Measurements from ENCODE around the gene BOK. TPM values are rescaled to one million over a fixed set of nuclear protein-coding genes. Genes with fewer than 3 reads are reported as not detected.
"Not testable (repeated sequence)": the region's sequence is repeated elsewhere in the genome, so short reads cannot be mapped to it uniquely, and the experiment has no call there.

The BOK gene
- polyA plus RNA-seq, 3 donors, result 28.1 to 222 (median 43.2) TPM

- WGBS, 3 donors, result 94 to 96% (median 94%) methylated on average over 11 of the region's 11 CpGs
- not testable (repeated sequence) for H3K27ac ChIP-seq (ENCODE audit: low read depth, low read length)
These were observed 7.5 kb downstream of the BOK start for GRCh38 chr2:241566021-241566420.

DNA sequence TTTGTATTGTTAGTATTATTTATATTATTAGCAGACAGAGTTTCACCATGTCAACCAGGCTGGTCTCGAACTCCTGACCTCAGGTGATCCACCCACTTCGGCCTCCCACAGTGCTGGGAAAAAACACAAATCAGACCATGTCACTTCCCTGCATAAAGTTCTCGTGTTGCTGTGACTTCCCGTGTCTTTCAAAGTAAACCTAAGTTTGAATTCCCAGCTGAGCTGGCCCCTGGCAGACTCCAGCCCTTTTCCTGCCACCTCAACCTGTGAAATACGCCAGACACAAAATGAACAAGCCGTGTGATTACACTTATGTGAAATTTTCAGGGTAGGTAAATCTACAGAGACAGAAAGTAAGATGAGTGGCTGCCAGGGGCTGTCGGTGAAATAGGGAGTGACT lies 7.9 kb downstream of the BOK start:
- H3K27ac ChIP-seq (ENCODE audit: low read depth, low read length), result no peak overlapping the region
- 54 to 78% (median 66%) methylated on average over 7 of the region's 7 CpGs for WGBS, 3 donors

DNA sequence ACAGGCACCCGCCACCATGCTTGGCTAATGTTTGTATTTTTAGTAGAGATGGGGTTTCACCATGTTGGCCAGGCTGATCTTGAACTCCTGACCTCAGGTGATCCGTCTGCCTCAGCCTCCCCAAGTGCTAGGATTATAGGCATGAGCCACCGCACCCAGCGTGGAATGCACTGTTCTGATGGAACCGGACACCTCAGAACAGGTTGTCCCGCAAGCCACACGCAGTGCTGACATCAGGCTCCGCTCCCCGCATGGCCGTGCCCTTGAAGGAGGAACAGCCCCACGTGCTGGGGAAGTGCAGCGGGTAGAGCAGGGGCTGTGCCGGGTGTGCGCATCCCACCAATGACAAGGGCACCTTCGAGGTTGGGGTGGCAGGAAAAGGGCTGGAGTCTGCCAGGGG lies 8.7 kb downstream of the BOK start:
- 89 to 93% (median 89%) methylated on average over 10 to 15 of the region's 15 CpGs for WGBS, 3 donors
- not testable (repeated sequence) for H3K27ac ChIP-seq (ENCODE audit: low read depth, low read length)

GRCh38 chr2:241567776-241568175 lies 9.2 kb downstream of the BOK start:
- WGBS, 3 donors, result 93 to 96% (median 95%) methylated on average over 7 to 8 of the region's 8 CpGs

GRCh38 chr2:241568726-241569125 lies 10.2 kb downstream of the BOK start:
- H3K27ac ChIP-seq (ENCODE audit: low read depth, low read length), result no peak overlapping the region
- WGBS, 3 donors, result 92 to 97% (median 93%) methylated on average over 4 of the region's 4 CpGs

More at GRCh38 chr2:241567776-241568175, 9.2 kb downstream of the BOK start:
- H3K27ac ChIP-seq (ENCODE audit: low read depth, low read length), result no peak overlapping the region

GRCh38 chr2:241569831-241570281 lies 11.3 kb downstream of the BOK start:
- 91 to 98% (median 91%) methylated on average over 23 of the region's 23 CpGs for WGBS, 3 donors
- H3K27ac ChIP-seq (ENCODE audit: low read depth, low read length), result no peak overlapping the region

GRCh38 chr2:241570961-241571581 lies 12.5 kb downstream of the BOK start:
- 63 to 92% (median 65%) methylated on average over 22 to 23 of the region's 23 CpGs for WGBS, 3 donors
- no peak overlapping the region for H3K27ac ChIP-seq (ENCODE audit: low read depth, low read length)

- no peak overlapping the region for H3K27ac ChIP-seq (ENCODE audit: low read depth, low read length)
- WGBS, 3 donors, result 86 to 92% (median 89%) methylated on average over 26 to 27 of the region's 27 CpGs
These were observed 13.5 kb downstream of the BOK start for GRCh38 chr2:241571821-241572620.

- 92 to 94% (median 93%) methylated on average over 15 to 20 of the region's 20 CpGs for WGBS, 3 donors
- not testable (repeated sequence) for H3K27ac ChIP-seq (ENCODE audit: low read depth, low read length)
These were observed 14.5 kb downstream of the BOK start for GRCh38 chr2:241572915-241573651.

DNA sequence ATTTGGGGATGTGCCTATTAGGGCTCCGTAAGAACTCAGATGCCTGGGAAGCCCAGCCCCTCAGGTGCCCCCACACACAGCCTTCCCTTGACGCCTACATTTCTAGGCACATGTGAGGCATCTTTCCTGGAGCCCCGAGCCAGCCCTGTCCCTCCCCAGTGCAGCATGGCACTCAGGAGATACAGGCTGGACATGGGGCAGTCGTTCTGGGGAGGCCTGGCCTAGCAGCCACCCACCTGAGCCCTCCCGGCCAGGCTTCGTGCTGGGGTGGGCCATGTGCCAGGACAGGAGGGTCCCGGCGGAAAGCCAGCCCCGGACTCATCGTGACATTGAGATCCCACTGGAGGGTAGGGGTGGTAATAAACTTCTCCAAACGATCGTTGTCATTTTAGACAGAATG lies 15.2 kb downstream of the BOK start:
- 87 to 93% (median 90%) methylated on average over 12 of the region's 12 CpGs for WGBS, 3 donors
- H3K27ac ChIP-seq (ENCODE audit: low read depth, low read length), result no peak overlapping the region

DNA sequence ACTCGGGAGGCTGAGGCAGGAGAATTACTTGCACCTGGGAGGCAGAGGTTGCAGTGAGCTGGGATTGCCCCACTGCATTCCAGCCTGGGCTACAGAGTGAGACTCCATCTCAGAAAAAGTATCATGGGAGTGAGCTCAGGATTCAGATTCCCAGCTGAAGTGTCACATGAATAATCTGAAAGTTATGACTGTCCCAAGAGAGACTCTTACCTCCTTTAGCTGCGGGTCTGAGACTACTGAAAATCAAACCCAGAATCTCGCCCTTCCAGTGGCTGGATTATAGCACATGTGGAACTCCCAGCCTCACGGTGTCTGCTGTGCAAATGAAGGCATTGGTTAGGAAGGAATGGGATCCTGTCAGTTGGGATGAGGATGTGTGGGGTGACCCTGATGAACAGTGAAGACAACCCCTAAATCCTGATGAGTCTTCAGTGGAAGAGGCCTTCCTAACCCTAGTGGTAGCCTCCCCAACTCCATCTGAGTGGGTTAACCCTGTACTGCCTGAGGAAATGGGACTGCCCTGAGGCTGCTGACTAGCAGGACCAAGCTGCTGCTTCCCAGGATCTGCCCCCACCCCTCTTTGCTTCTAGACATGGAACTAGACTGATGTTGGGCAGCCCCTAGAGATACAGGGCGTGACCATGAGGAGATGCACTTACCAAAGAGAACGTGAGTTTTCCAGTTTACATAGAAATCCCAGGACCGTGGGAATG lies 16.5 kb downstream of the BOK start:
- WGBS, 3 donors, result 79 to 92% (median 85%) methylated on average over 7 of the region's 7 CpGs
- no peak overlapping the region for H3K27ac ChIP-seq (ENCODE audit: low read depth, low read length)

DNA sequence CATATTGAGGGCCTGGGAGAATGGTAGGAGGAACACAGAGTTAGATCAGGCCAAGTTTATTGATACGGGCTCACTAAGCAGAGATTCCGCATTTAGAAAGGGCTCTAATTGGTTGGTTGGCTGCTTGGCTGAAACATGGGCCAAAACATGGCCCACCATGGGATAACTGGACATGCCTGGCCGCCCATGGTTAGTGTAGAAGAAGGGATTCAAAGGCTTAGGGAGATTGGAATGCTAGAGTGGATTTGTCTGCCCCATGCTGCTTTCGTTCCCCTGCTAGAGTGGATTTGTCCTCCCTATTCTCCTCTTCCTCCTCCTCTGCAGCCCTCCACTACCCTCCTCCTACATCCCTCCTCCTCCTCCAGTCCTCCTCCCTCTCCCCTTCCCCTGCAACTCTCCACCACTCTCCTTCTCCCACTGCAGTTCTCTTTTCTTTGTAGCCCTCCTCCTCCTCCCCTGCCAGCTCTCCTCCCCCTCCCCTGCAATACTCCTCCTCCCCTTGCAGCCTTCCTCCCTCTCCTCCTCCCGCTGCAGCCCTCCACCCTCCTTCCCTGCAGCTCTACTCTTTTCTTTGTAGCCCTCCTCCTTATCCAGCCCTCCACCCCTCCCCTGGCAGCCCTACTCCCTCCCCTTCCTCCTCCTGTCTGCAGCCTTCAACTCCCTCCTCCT lies 17.2 kb downstream of the BOK start:
- H3K27ac ChIP-seq (ENCODE audit: low read depth, low read length), result no peak overlapping the region
- WGBS, 3 donors, result 65 to 88% (median 88%) methylated on average over 5 of the region's 5 CpGs

- 85 to 95% (median 89%) methylated on average over 14 of the region's 14 CpGs for WGBS, 3 donors
These were observed 17.7 kb downstream of the BOK start for GRCh38 chr2:241576293-241576654.

GRCh38 chr2:241577413-241578122 lies 19.0 kb downstream of the BOK start:
- WGBS, 3 donors, result 45 to 82% (median 52%) methylated on average over 9 of the region's 9 CpGs
- H3K27ac ChIP-seq (ENCODE audit: low read depth, low read length), result no peak overlapping the region

More at GRCh38 chr2:241576293-241576654, 17.7 kb downstream of the BOK start:
- no peak overlapping the region for H3K27ac ChIP-seq (ENCODE audit: low read depth, low read length)

GRCh38 chr2:241579281-241579680 lies 20.7 kb downstream of the BOK start:
- no peak overlapping the region for H3K27ac ChIP-seq (ENCODE audit: low read depth, low read length)
- WGBS, 3 donors, result 87 to 90% (median 88%) methylated on average over 7 of the region's 7 CpGs

- 96 to 100% (median 97%) methylated on average over 8 of the region's 8 CpGs for WGBS, 3 donors
- no peak overlapping the region for H3K27ac ChIP-seq (ENCODE audit: low read depth, low read length)
These were observed 23.8 kb downstream of the BOK start for GRCh38 chr2:241582328-241582727.

GRCh38 chr2:241582806-241583205 lies 24.3 kb downstream of the BOK start:
- 97 to 99% (median 98%) methylated on average over 4 of the region's 4 CpGs for WGBS, 3 donors
- no peak overlapping the region for H3K27ac ChIP-seq (ENCODE audit: low read depth, low read length)

All from adipose tissue (tissue), 3 donors.